ENCODE results near the gene PKNOX1. TPM values are rescaled to one million over a fixed set of nuclear protein-coding genes. Genes with fewer than 3 reads are reported as not detected.

PKNOX1 gene
- total RNA-seq, 1 experiment from 2014 or later: 43.4 TPM

GRCh38 chr21:43027846-43028731, 53.7 kb downstream of the PKNOX1 start:
- no peak overlapping the region for H2BK5ac ChIP-seq (ENCODE audit: insufficient read length, low read length)
- H4K8ac ChIP-seq (replicated peaks; ENCODE audit: insufficient read length, low read depth, low read length): no peak overlapping the region
- H3K27me3 Mint-ChIP-seq (ENCODE audit: low read depth): no peaks in the 10 kb centered on the region
- H3K9me3 Mint-ChIP-seq: no peaks in the 10 kb centered on the region
- no peak overlapping the region for H3K9ac ChIP-seq (ENCODE audit: extremely low read depth, insufficient read length, low read length)
- no peaks in the 10 kb centered on the region for H3K23me2 ChIP-seq (ENCODE audit: insufficient read length, low read depth, low read length, poor library complexity, severe bottlenecking)
- TF ChIP-seq CTCF (conservative IDR thresholded peaks at IDR 0.05): no peak
- H3K27ac Mint-ChIP-seq: peak overlapping the region in 1 of 3 experiments; percentile 83; a peak in 2 of 7 replicates
- no peak overlapping the region for H2BK15ac ChIP-seq (ENCODE audit: low read depth, low read length)
- H3K4me2 ChIP-seq (ENCODE audit: insufficient read depth, insufficient read length, low read length): no peak overlapping the region
- no peaks in the 10 kb centered on the region; the same call in 1 of the 2 replicates for H3K4me1 ChIP-seq (ENCODE audit: insufficient read depth, low read length)
- H2BK12ac ChIP-seq (ENCODE audit: insufficient read length, low read depth, low read length): no peak overlapping the region
- H3K23ac ChIP-seq (ENCODE audit: insufficient read length, low read depth, low read length): no peak overlapping the region
- H4K5ac ChIP-seq (ENCODE audit: insufficient read length, low read depth, low read length): no peak overlapping the region
- peaks cover 2 to 3% of the 10 kb centered on the region in 2 experiments; a peak in 3 of 4 replicates for H3K4me1 Mint-ChIP-seq
- no peaks in the 10 kb centered on the region for H4K20me1 ChIP-seq (ENCODE audit: control insufficient read depth, insufficient read depth, insufficient read length)
- H3K4me3 Mint-ChIP-seq: no peak overlapping the region
- no peak overlapping the region for H3K56ac ChIP-seq (ENCODE audit: insufficient read length, low read depth, low read length)
- no peaks in the 10 kb centered on the region for H3K79me1 ChIP-seq (ENCODE audit: insufficient read depth, low read depth, low read length, poor library complexity, severe bottlenecking)
- H3K27me3 ChIP-seq (ENCODE audit: insufficient read depth, low read length): no peaks in the 10 kb centered on the region
- no peak overlapping the region for H3K4ac ChIP-seq (ENCODE audit: low read depth, low read length)
- no peak overlapping the region for H3K27ac ChIP-seq (ENCODE audit: insufficient read length, low read depth, low read length)
- H3T11ph ChIP-seq (ENCODE audit: low read length): no peak overlapping the region
- H2BK20ac ChIP-seq (ENCODE audit: low read depth, low read length, poor library complexity, severe bottlenecking): no peak overlapping the region
- H3K14ac ChIP-seq (ENCODE audit: insufficient read depth, low read length): no peak overlapping the region
- H3K36me3 Mint-ChIP-seq (ENCODE audit: insufficient read depth in 1 of 3, low read depth in 3 of 3): peaks cover 23 to 91% (median 63%) of the 10 kb centered on the region in 3 experiments; a peak in 6 of 7 replicates
- no peak for DNase-seq
- H2AK5ac ChIP-seq (ENCODE audit: insufficient read length, low read length): no peak overlapping the region
- H2BK120ac ChIP-seq (ENCODE audit: low read depth, low read length, poor library complexity, severe bottlenecking): no peak overlapping the region
- no peak overlapping the region for H2AFZ ChIP-seq (ENCODE audit: low read length)
- no peaks in the 10 kb centered on the region for H3K79me2 ChIP-seq (ENCODE audit: insufficient read depth, low read length)
- no peaks in the 10 kb centered on the region for H3K9me3 ChIP-seq (ENCODE audit: control insufficient read depth, low read depth, low read length)
- WGBS (ENCODE audit: extremely low coverage, insufficient read length, low lambda C conversion rate): no CpG with 5 or more reads among the region's 27 CpGs
- no peak overlapping the region for H4K91ac ChIP-seq (ENCODE audit: insufficient read length, low read depth, low read length)
- H3K18ac ChIP-seq (ENCODE audit: insufficient read length, low read depth, low read length): no peak overlapping the region

Measured in H9 (cell line).